IMR-90 (cell line): ENCODE measurements around the gene B4GALT1. TPM values are rescaled to one million over a fixed set of nuclear protein-coding genes. Genes with fewer than 3 reads are reported as not detected.

ENCODE experiments used
- ATAC-seq: fragments of 200-7000 bp; cut with Tn5 transposase; 2 replicates; pipeline ENCODE4 v1.9.1; 2020; ENCODE audit warnings: low read depth, mild to moderate bottlenecking, moderate library complexity
- BruUV-seq: library from RNA; stranded (reverse); fragments of 400-500 nt; replicated peaks from 2 replicates; lab custom pipeline; 2021; lab: Mats Ljungman, UMichigan
- CTCF ChIA-PET: fragments of 300-600 bp; formaldehyde crosslinking; extraction: SDS; loops from one replicate; lab custom pipeline; 2021; ENCODE audit warnings: antibody characterized with exemption; lab: Yijun Ruan, JAX
- POLR2A ChIA-PET: fragments of 300-600 bp; sonication (Branson Sonifier 250); formaldehyde crosslinking; loops from one replicate; lab custom pipeline; 2022; ENCODE audit warnings: antibody characterized with exemption; ENCODE audit not compliant: unreplicated experiment; lab: Charles Lee
- DNase-seq: peaks from one replicate; pipeline ENCODE4 v3.0.0; 2013
- H2AFZ ChIP-seq: replicated peaks from 2 replicates; pipeline ENCODE3; 2013; ENCODE audit warnings: low read length, mild to moderate bottlenecking; ENCODE audit not compliant: poor library complexity
- H2AK5ac ChIP-seq: 2 replicates; pipeline ENCODE4 v1.6.1; 2013; ENCODE audit warnings: low read depth, low read length, inconsistent platforms
- H2AK9ac ChIP-seq: replicated peaks from 2 replicates; pipeline ENCODE3; 2013; ENCODE audit warnings: mild to moderate bottlenecking, low read depth, low read length, moderate library complexity; ENCODE audit not compliant: poor library complexity
- H2BK120ac ChIP-seq: 2 replicates; pipeline ENCODE4 v1.6.1; 2013; ENCODE audit warnings: low read depth, low read length, inconsistent platforms
- H2BK15ac ChIP-seq: 3 replicates; pipeline ENCODE4 v1.6.1; 2013; ENCODE audit warnings: low read depth, low read length, inconsistent platforms
- H2BK20ac ChIP-seq: 2 replicates; pipeline ENCODE4 v1.6.1; 2013; ENCODE audit warnings: low read depth, mild to moderate bottlenecking, inconsistent platforms, low read length, moderate library complexity
- H2BK5ac ChIP-seq: 2 replicates; pipeline ENCODE4 v1.6.1; 2013; ENCODE audit warnings: mild to moderate bottlenecking, low read depth, low read length, inconsistent platforms; ENCODE audit not compliant: poor library complexity, severe bottlenecking
- H3K14ac ChIP-seq: replicated peaks from 2 replicates; pipeline ENCODE4 v1.6.1; 2013; ENCODE audit warnings: low read depth, low read length, inconsistent platforms
- H3K18ac ChIP-seq: 2 replicates; pipeline ENCODE4 v1.6.1; 2013; ENCODE audit warnings: low read depth, low read length, control low read depth
- H3K23ac ChIP-seq: 2 replicates; pipeline ENCODE4 v1.6.1; 2013; ENCODE audit warnings: low read depth, low read length, inconsistent platforms
- H3K27ac ChIP-seq: 2 replicates; pipeline ENCODE4 v1.5.1; 2013; ENCODE audit warnings: mild to moderate bottlenecking, control low read depth, low read length; ENCODE audit not compliant: insufficient read depth
- H3K27me3 ChIP-seq: 2 replicates; pipeline ENCODE4 v1.6.1; 2013; ENCODE audit warnings: low read length; ENCODE audit not compliant: control insufficient read depth, insufficient read depth
- H3K36me3 ChIP-seq: 2 replicates; pipeline ENCODE4 v1.6.1; 2013; ENCODE audit warnings: low read length, mixed read lengths; ENCODE audit not compliant: control insufficient read depth, insufficient read depth
- H3K4ac ChIP-seq: 2 replicates; pipeline ENCODE4 v1.6.1; 2013; ENCODE audit warnings: low read depth, low read length, inconsistent platforms
- H3K4me1 ChIP-seq: 2 replicates; pipeline ENCODE4 v1.6.1; 2013; ENCODE audit warnings: low read length, mixed read lengths; ENCODE audit not compliant: control insufficient read depth, insufficient read depth
- H3K4me2 ChIP-seq: 2 replicates; pipeline ENCODE4 v1.6.1; 2013; ENCODE audit warnings: low read depth, mild to moderate bottlenecking, control low read depth, low read length, moderate library complexity
- H3K4me3 ChIP-seq: 2 replicates; pipeline ENCODE4 v1.5.1; 2013; ENCODE audit warnings: low read depth, mild to moderate bottlenecking, control low read depth, low read length, moderate library complexity; ENCODE audit not compliant: insufficient read depth
- H3K56ac ChIP-seq: 2 replicates; pipeline ENCODE4 v1.6.1; 2013; ENCODE audit warnings: low read length, inconsistent platforms; ENCODE audit not compliant: insufficient read depth; ENCODE audit errors: extremely low read depth
- H3K79me1 ChIP-seq, 2 experiments: 2 replicates each; pipeline ENCODE4 v1.6.1; 2013; ENCODE audit warnings: low read length in 2 of 2, inconsistent platforms in 1 of 2, low read depth in 1 of 2
- H3K9ac ChIP-seq: 2 replicates; pipeline ENCODE4 v1.6.1; 2013; ENCODE audit warnings: low read depth, low read length, control low read depth
- H3K9me1 ChIP-seq: 2 replicates; pipeline ENCODE4 v1.6.1; 2013; ENCODE audit warnings: low read length, inconsistent platforms; ENCODE audit not compliant: insufficient read depth
- H3K9me3 ChIP-seq: 2 replicates; pipeline ENCODE4 v1.6.1; 2013; ENCODE audit warnings: low read length; ENCODE audit not compliant: control insufficient read depth, insufficient read depth
- H4K20me1 ChIP-seq: 2 replicates; pipeline ENCODE4 v1.6.1; 2013; ENCODE audit warnings: low read length, inconsistent platforms; ENCODE audit not compliant: insufficient read depth
- H4K5ac ChIP-seq: 2 replicates; pipeline ENCODE4 v1.6.1; 2013; ENCODE audit warnings: mild to moderate bottlenecking, low read depth, low read length, control low read depth
- H4K8ac ChIP-seq, 2 experiments: 2 replicates each; pipeline ENCODE4 v1.6.1; 2013; ENCODE audit warnings: low read depth in 2 of 2, low read length in 2 of 2, control low read depth in 1 of 2, inconsistent platforms in 1 of 2
- H4K91ac ChIP-seq: 2 replicates; pipeline ENCODE4 v1.6.1; 2013; ENCODE audit warnings: low read depth, low read length, inconsistent platforms; ENCODE audit not compliant: insufficient read depth
- BHLHE40 ChIP-seq: fragments of 150-350 bp; IDR thresholded peaks from 2 replicates; pipeline ENCODE4 v1.6.1; 2016; ENCODE audit warnings: mild to moderate bottlenecking, low read depth, low read length
- CEBPB ChIP-seq: IDR thresholded peaks from 2 replicates; pipeline ENCODE4 v1.6.1; 2012; ENCODE audit warnings: low read depth, low read length, improper control_type of control experiment
- CHD1 ChIP-seq: IDR thresholded peaks from 2 replicates; pipeline ENCODE4 v1.6.1; 2012; ENCODE audit warnings: low read depth, low read length, improper control_type of control experiment
- ELK1 ChIP-seq: fragments of 150-350 bp; IDR thresholded peaks from 2 replicates; pipeline ENCODE4 v1.6.1; 2016; ENCODE audit warnings: low read depth, mild to moderate bottlenecking, low read length, moderate library complexity, borderline replicate concordance
- MAFK ChIP-seq: IDR thresholded peaks from 2 replicates; pipeline ENCODE4 v1.6.1; 2012; ENCODE audit warnings: low read depth, low read length, improper control_type of control experiment
- MXI1 ChIP-seq: IDR thresholded peaks from 2 replicates; pipeline ENCODE4 v1.6.1; 2012; ENCODE audit warnings: low read depth, mild to moderate bottlenecking, low read length, moderate library complexity, borderline replicate concordance
- NFE2L2 ChIP-seq: fragments of 150-350 bp; IDR thresholded peaks from 2 replicates; pipeline ENCODE4 v1.6.1; 2016; ENCODE audit warnings: low read depth, mild to moderate bottlenecking, low read length
- POLR2A ChIP-seq: IDR thresholded peaks from 2 replicates; pipeline ENCODE4 v1.6.1; 2012; ENCODE audit warnings: mild to moderate bottlenecking, low read depth, low read length
- RAD21 ChIP-seq: IDR thresholded peaks from 2 replicates; pipeline ENCODE4 v1.6.1; 2012; ENCODE audit warnings: low read length, improper control_type of control experiment
- RCOR1 ChIP-seq: IDR thresholded peaks from 2 replicates; pipeline ENCODE4 v1.6.1; 2012; ENCODE audit warnings: mild to moderate bottlenecking, low read length, improper control_type of control experiment; ENCODE audit not compliant: insufficient replicate concordance
- SMC3 ChIP-seq: fragments of 150-350 bp; IDR thresholded peaks from 2 replicates; pipeline ENCODE4 v1.6.1; 2016; ENCODE audit warnings: low read depth, mild to moderate bottlenecking, antibody characterized with exemption, low read length, moderate library complexity
- WGBS, 2 experiments: methylation state at CpG; one replicate each; pipeline versions ENCODE4 v1.1.5 to v1.1.7; 2013; ENCODE audit warnings: missing lambda C conversion rate in 2 of 2; ENCODE audit not compliant: insufficient read length in 1 of 2; ENCODE audit errors: extremely low coverage in 2 of 2; 5-methylcytosine and 5-hydroxymethylcytosine counted together
- dilution Hi-C: fragments of 300-500 bp; cut with HindIII; formaldehyde crosslinking; loops from one replicate; pipeline ENCODE4 v1.14.3; 2018; ENCODE audit warnings: low sequenced_read_pairs; ENCODE audit not compliant: unreplicated experiment
- in situ Hi-C: fragments of 300-500 bp; cut with MboI; formaldehyde crosslinking; loops from 3 replicates; pipeline ENCODE4 v1.14.3; 2019; ENCODE audit warnings: low sequenced_read_pairs, inconsistent platforms, mixed read lengths
- intact Hi-C: fragments of 100-400 bp; cut with micrococcal nuclease; formaldehyde crosslinking; loops from 2 replicates; pipeline ENCODE4 v1.10.0; 2022
- polyA plus RNA-seq, 3 experiments: library from polyadenylated mRNA; depleted of rRNA; stranded (reverse); fragments of >200 nt; gene quantifications; 2 replicates each; pipeline ENCODE4 v1.2.3, GENCODE V29; 2012; ENCODE audit warnings: low replicate concordance in 1 of 3
- total RNA-seq: library from RNA; depleted of rRNA; stranded (reverse); fragments of >200 nt; gene quantifications from 2 replicates; pipeline ENCODE4 v1.2.3, GENCODE V29; 2012
- TF ChIP-seq, protein P1 (sequence below): conservative IDR thresholded peaks from 2 replicates; pipeline ENCODE4 v1.5.1; 2012; ENCODE audit warnings: mild to moderate bottlenecking, low read depth, low read length, improper control_type of control experiment
- TF ChIP-seq, protein P2 (sequence below): fragments of 150-350 bp; IDR thresholded peaks from 2 replicates; pipeline ENCODE4 v1.6.1; 2017; ENCODE audit warnings: mild to moderate bottlenecking, antibody characterized with exemption, low read length, low read depth

The B4GALT1 gene
- total and polyA plus RNA-seq, 2 of the 4 experiments (the other 2 are of a cell fraction): 8.8 to 37.8 TPM

GRCh38 chr9:33188711-33189110, 21.6 kb upstream of the B4GALT1 start:
- no peak overlapping the region for H3K4me2 ChIP-seq
- no peak overlapping the region for H3K56ac ChIP-seq
- 0 out of 2 replicates have a peak, but pooled peaks cover 3% of the 10 kb centered on the region for H3K9me1 ChIP-seq
- BruUV-seq: no TSS peak
- no peak overlapping the region for H3K27ac ChIP-seq
- H4K91ac ChIP-seq: no peak overlapping the region
- H2BK5ac ChIP-seq: no peak overlapping the region
- no peak overlapping the region for H4K8ac ChIP-seq
- H3K23ac ChIP-seq: no peak overlapping the region
- H2BK15ac ChIP-seq: peak overlapping the region; percentile 37; the same call in 1 of the 3 replicates
- no peaks in the 10 kb centered on the region for H3K9me3 ChIP-seq
- dilution Hi-C loops (no loop called here), in situ Hi-C loops (no loop called here), intact Hi-C loops (loop anchor here (5.0 kb wide), 1 partner anchor 34 kb away; no protein-coding TSS in a partner anchor)
- POLR2A ChIA-PET: interaction anchor here (0.5 kb wide), 2 partner anchors 85 to 148 kb away, joined by 5 to 22 read pairs; no protein-coding TSS in a partner anchor
- H4K20me1 ChIP-seq: no peaks in the 10 kb centered on the region
- H3K4me1 ChIP-seq: peaks cover 19% of the 10 kb centered on the region
- H3K14ac ChIP-seq: peak overlapping the region; percentile 9; the same call in 1 of the 2 replicates
- H2AFZ ChIP-seq: no peak overlapping the region
- no peaks in the 10 kb centered on the region for H3K79me1 ChIP-seq
- H3K27me3 ChIP-seq: no peaks in the 10 kb centered on the region
- no peak overlapping the region for H3K18ac ChIP-seq
- peak overlapping the region; percentile 29; the same call in 1 of the 2 replicates for H2AK5ac ChIP-seq
- no peak for DNase-seq
- no peak for TF ChIP-seq POLR2A
- no peak for TF ChIP-seq NFE2L2
- TF ChIP-seq RCOR1: no peak
- TF ChIP-seq SMC3: no peak
- TF ChIP-seq CEBPB: no peak
- no peak for TF ChIP-seq MAFK
- TF ChIP-seq, protein P1, sequence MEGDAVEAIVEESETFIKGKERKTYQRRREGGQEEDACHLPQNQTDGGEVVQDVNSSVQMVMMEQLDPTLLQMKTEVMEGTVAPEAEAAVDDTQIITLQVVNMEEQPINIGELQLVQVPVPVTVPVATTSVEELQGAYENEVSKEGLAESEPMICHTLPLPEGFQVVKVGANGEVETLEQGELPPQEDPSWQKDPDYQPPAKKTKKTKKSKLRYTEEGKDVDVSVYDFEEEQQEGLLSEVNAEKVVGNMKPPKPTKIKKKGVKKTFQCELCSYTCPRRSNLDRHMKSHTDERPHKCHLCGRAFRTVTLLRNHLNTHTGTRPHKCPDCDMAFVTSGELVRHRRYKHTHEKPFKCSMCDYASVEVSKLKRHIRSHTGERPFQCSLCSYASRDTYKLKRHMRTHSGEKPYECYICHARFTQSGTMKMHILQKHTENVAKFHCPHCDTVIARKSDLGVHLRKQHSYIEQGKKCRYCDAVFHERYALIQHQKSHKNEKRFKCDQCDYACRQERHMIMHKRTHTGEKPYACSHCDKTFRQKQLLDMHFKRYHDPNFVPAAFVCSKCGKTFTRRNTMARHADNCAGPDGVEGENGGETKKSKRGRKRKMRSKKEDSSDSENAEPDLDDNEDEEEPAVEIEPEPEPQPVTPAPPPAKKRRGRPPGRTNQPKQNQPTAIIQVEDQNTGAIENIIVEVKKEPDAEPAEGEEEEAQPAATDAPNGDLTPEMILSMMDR: no peak
- TF ChIP-seq, protein P2, sequence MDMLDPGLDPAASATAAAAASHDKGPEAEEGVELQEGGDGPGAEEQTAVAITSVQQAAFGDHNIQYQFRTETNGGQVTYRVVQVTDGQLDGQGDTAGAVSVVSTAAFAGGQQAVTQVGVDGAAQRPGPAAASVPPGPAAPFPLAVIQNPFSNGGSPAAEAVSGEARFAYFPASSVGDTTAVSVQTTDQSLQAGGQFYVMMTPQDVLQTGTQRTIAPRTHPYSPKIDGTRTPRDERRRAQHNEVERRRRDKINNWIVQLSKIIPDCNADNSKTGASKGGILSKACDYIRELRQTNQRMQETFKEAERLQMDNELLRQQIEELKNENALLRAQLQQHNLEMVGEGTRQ: no peak
- no peak for TF ChIP-seq MXI1
- no peak for TF ChIP-seq CHD1
- TF ChIP-seq RAD21: no peak
- TF ChIP-seq ELK1: no peak
- TF ChIP-seq BHLHE40: no peak
- CTCF ChIA-PET: interaction anchor here (0.7 kb wide), 1 partner anchor 12 kb away, joined by 3 read pairs; no protein-coding TSS in a partner anchor
- H4K5ac ChIP-seq: no peak overlapping the region
- H3K36me3 ChIP-seq: no peaks in the 10 kb centered on the region
- no CpG with 5 or more reads among the region's 1 CpG for WGBS, 2 experiments
- H3K4ac ChIP-seq: no peak overlapping the region
- no peak overlapping the region for H3K9ac ChIP-seq
- no peak overlapping the region for H3K4me3 ChIP-seq
- H2AK9ac ChIP-seq: no peak overlapping the region
- H2BK120ac ChIP-seq: no peak overlapping the region; the same call in 1 of the 2 replicates
- H2BK20ac ChIP-seq: no peak overlapping the region; the same call in 1 of the 2 replicates
- ATAC-seq: no peak
